Measurements from ENCODE around the gene CABP2.

- TF ChIP-seq CTCF (IDR thresholded peaks at IDR 0.05), result no peak
- TF ChIP-seq POLR2A (IDR thresholded peaks at IDR 0.05), result no peak
These were observed 10.9 kb upstream of the CABP2 start for GRCh38 chr11:67534070-67534679.
